Measurements from ENCODE around the gene UNC80. TPM values are rescaled to one million over a fixed set of nuclear protein-coding genes. Genes with fewer than 3 reads are reported as not detected.

UNC80 gene
- total and polyA plus RNA-seq, 2 donors (not counting 3 experiments of a cell fraction or from before 2014, with no cell fraction given) = not detected

- CTCF ChIA-PET = no interaction called here
- no peaks in the 10 kb centered on the region for H3K9me3 ChIP-seq (replicated peaks; ENCODE audit: control insufficient read depth, insufficient read depth, low read length)
- TF ChIP-seq JUN (IDR thresholded peaks at IDR 0.05; ENCODE audit: borderline replicate concordance, insufficient read depth, insufficient read length, low read depth) (no peak), CTCF (IDR thresholded peaks at IDR 0.05; ENCODE audit: extremely low read depth in 1 of 2, insufficient read depth in 1 of 2, low read depth in 1 of 2, low read length in 2 of 2) (no peak), MYC (IDR thresholded peaks at IDR 0.05; ENCODE audit: low read depth, low read length) (no peak), POLR2A (IDR thresholded peaks at IDR 0.05; ENCODE audit: low read depth, low read length) (no peak), FOS (IDR thresholded peaks at IDR 0.05; ENCODE audit: borderline replicate concordance, insufficient read depth, low read length) (no peak), MAX (IDR thresholded peaks at IDR 0.05; ENCODE audit: insufficient read depth, insufficient read length) (no peak), POLR2AphosphoS5 (IDR thresholded peaks at IDR 0.05; ENCODE audit: insufficient read depth, low read depth, low read length) (no peak), EZH2 (IDR thresholded peaks at IDR 0.05; ENCODE audit: borderline replicate concordance, low read depth, low read length, severe bottlenecking) (no peak), GATA2 (IDR thresholded peaks at IDR 0.05; ENCODE audit: insufficient read depth, insufficient read length, low read depth, low read length) (no peak)
- H3K27me3 ChIP-seq (ENCODE audit: control insufficient read depth in 2 of 2, insufficient read depth in 2 of 2, low read length in 2 of 2) = no peaks in the 10 kb centered on the region
- H3K9me1 ChIP-seq (replicated peaks; ENCODE audit: control insufficient read depth, extremely low read depth, insufficient read depth, low read length) = no peaks in the 10 kb centered on the region
- DNase-seq (ENCODE audit: low read depth, low spot score) (no peak), FAIRE-seq (no peak)
- no peak overlapping the region for H2AFZ ChIP-seq (ENCODE audit: low read depth, low read length)
- H3K4me3 ChIP-seq (replicated peaks in 1 of 3; ENCODE audit: insufficient read depth in 1 of 3, low read depth in 1 of 3, low read length in 3 of 3) = no peak overlapping the region
- no peak overlapping the region for H3K27ac ChIP-seq (ENCODE audit: insufficient read depth, low read depth, low read length)
- dilution Hi-C loops (cut with MboI; ENCODE audit: extremely low pct_ligation_motif_present, low sequenced_read_pairs) = no loop called here
- H3K4me2 ChIP-seq (ENCODE audit: insufficient read depth, low read length) = no peak overlapping the region
- intact Hi-C loops (cut with micrococcal nuclease) = no loop called here
- H3K4me1 ChIP-seq (ENCODE audit: control insufficient read depth, extremely low read depth, insufficient read depth, low read length) = no peaks in the 10 kb centered on the region
- no peak overlapping the region for H3K9ac ChIP-seq (replicated peaks; ENCODE audit: extremely low read depth, insufficient read depth, low read length)
- no peaks in the 10 kb centered on the region for H3K36me3 ChIP-seq (ENCODE audit: control insufficient read depth in 2 of 2, extremely low read depth in 1 of 2, insufficient read depth in 2 of 2, low read length in 2 of 2)
- H4K20me1 ChIP-seq (replicated peaks; ENCODE audit: control insufficient read depth, extremely low read depth, insufficient read depth, low read length) = no peaks in the 10 kb centered on the region
- BruUV-seq (replicated peaks) = no TSS peak
- POLR2A ChIA-PET = no interaction called here
- H3K79me2 ChIP-seq (ENCODE audit: control insufficient read depth, insufficient read depth, low read length) = no peaks in the 10 kb centered on the region
These were observed 45.3 kb upstream of the UNC80 start for GRCh38 chr2:209726311-209726710.

Data from endothelial cell of umbilical vein (primary cell).